Neural progenitor cell (in vitro differentiated cells): Measurements from ENCODE around the gene TAS2R4. TPM values are rescaled to one million over a fixed set of nuclear protein-coding genes. Genes with fewer than 3 reads are reported as not detected.

Source experiments
- DNase-seq: peaks from one replicate; pipeline ENCODE4 v3.0.0-alpha.2; 2016; ENCODE audit warnings: low spot score
- H2AFZ ChIP-seq: fragments of 200-600 bp; sonication (generic); replicated peaks from 2 replicates; pipeline ENCODE4 v1.6.1; 2016; ENCODE audit warnings: antibody characterized with exemption
- H3F3A ChIP-seq: fragments of 200-600 bp; sonication (generic); 2 replicates; pipeline ENCODE4 v1.6.1; 2016; ENCODE audit warnings: antibody characterized with exemption, low read depth
- H3K27ac ChIP-seq: fragments of 200-600 bp; sonication (generic); 2 replicates; pipeline ENCODE4 v1.5.1; 2016; ENCODE audit warnings: mild to moderate bottlenecking
- H3K27me3 ChIP-seq: fragments of 200-600 bp; sonication (generic); 2 replicates; pipeline ENCODE4 v1.6.1; 2016; ENCODE audit warnings: mild to moderate bottlenecking, moderate library complexity
- H3K36me3 ChIP-seq: fragments of 200-600 bp; sonication (generic); 2 replicates; pipeline ENCODE4 v1.5.1; 2016
- H3K4me1 ChIP-seq: fragments of 200-600 bp; sonication (generic); 2 replicates; pipeline ENCODE4 v1.6.1; 2016; ENCODE audit warnings: mixed run types
- H3K4me2 ChIP-seq: fragments of 200-600 bp; sonication (generic); 2 replicates; pipeline ENCODE4 v1.6.1; 2016
- H3K4me3 ChIP-seq: fragments of 200-600 bp; sonication (generic); 2 replicates; pipeline ENCODE4 v1.5.1; 2016
- H3K79me2 ChIP-seq: fragments of 200-600 bp; sonication (generic); 2 replicates; pipeline ENCODE4 v1.6.1; 2016; ENCODE audit warnings: low read depth
- H3K9ac ChIP-seq: fragments of 200-600 bp; sonication (generic); 2 replicates; pipeline ENCODE4 v1.6.1; 2016
- H3K9me3 ChIP-seq: fragments of 200-600 bp; sonication (generic); 2 replicates; pipeline ENCODE4 v1.5.1; 2016; ENCODE audit warnings: low read depth
- H4K20me1 ChIP-seq: fragments of 200-600 bp; sonication (generic); 2 replicates; pipeline ENCODE4 v1.6.1; 2016; ENCODE audit warnings: low read depth
- H3K27ac Mint-ChIP-seq: 3 replicates; pipeline ENCODE4 v1.8.0; 2021; ENCODE audit warnings: mixed read lengths
- H3K27me3 Mint-ChIP-seq: 2 replicates; pipeline ENCODE4 v1.8.0; 2022; ENCODE audit warnings: low read depth, mild to moderate bottlenecking, inconsistent platforms, moderate library complexity, mixed read lengths; ENCODE audit not compliant: insufficient read depth
- H3K36me3 Mint-ChIP-seq: 3 replicates; pipeline ENCODE4 v1.8.0; 2021; ENCODE audit warnings: mixed read lengths
- H3K4me1 Mint-ChIP-seq: 3 replicates; pipeline ENCODE4 v1.8.0; 2021; ENCODE audit warnings: mixed read lengths
- H3K4me3 Mint-ChIP-seq: 3 replicates; pipeline ENCODE4 v1.8.0; 2021; ENCODE audit warnings: mild to moderate bottlenecking, moderate library complexity, mixed read lengths
- H3K9me3 Mint-ChIP-seq: 3 replicates; pipeline ENCODE4 v1.8.0; 2020; ENCODE audit warnings: mixed read lengths
- CTCF ChIP-seq: fragments of 200-600 bp; sonication (generic); IDR thresholded peaks from 2 replicates; pipeline ENCODE4 v1.5.1; 2017; ENCODE audit warnings: antibody characterized with exemption, mild to moderate bottlenecking
- EZH2 ChIP-seq: fragments of 200-600 bp; sonication (generic); IDR thresholded peaks from 2 replicates; pipeline ENCODE4 v1.6.1; 2017; ENCODE audit warnings: antibody characterized with exemption, mild to moderate bottlenecking, moderate library complexity
- EZH2phosphoT487 ChIP-seq: fragments of 200-600 bp; sonication (generic); IDR thresholded peaks from 2 replicates; pipeline ENCODE4 v1.6.1; 2017; ENCODE audit warnings: antibody characterized with exemption
- total RNA-seq: library from RNA; depleted of rRNA; stranded (reverse); fragments of >200 nt; gene quantifications from 2 replicates; pipeline ENCODE4 v1.2.3, GENCODE V29; 2015; ENCODE audit warnings: low replicate concordance

TAS2R4 gene
- total RNA-seq, 1 donor from 2014 or later = 2.8 TPM

- no peak for TF ChIP-seq CTCF
- no peak for TF ChIP-seq EZH2
- TF ChIP-seq EZH2phosphoT487 = no peak
- Mint-ChIP-seq H3K4me3 (peak overlapping the region; percentile 98), H3K27ac (peak overlapping the region; percentile 97), H3K27me3 (peaks cover 2% of the 10 kb centered on the region), H3K36me3 (peaks cover 5% of the 10 kb centered on the region), H3K9me3 (no peaks in the 10 kb centered on the region), H3K4me1 (peaks cover 13% of the 10 kb centered on the region)
- Histone ChIP-seq H3K36me3 (peaks cover 8% of the 10 kb centered on the region), H3K27ac (no peak overlapping the region), H3K4me3 (peak overlapping the region; percentile 97), H3K9me3 (no peaks in the 10 kb centered on the region), H2AFZ (peak overlapping the region; percentile 97), H3F3A (no peaks in the 10 kb centered on the region), H3K4me1 (peaks cover 8% of the 10 kb centered on the region), H3K79me2 (peaks cover 41% of the 10 kb centered on the region), H3K9ac (no peak overlapping the region), H3K4me2 (peak overlapping the region; percentile 85), H4K20me1 (no peaks in the 10 kb centered on the region), H3K27me3 (no peaks in the 10 kb centered on the region)
- DNase-seq = no peak
Measured at GRCh38 chr7:141737118-141737835, 39.2 kb upstream of the TAS2R4 start.

GRCh38 chr7:141737836-141738591 lies 38.5 kb upstream of the TAS2R4 start, which contains the start of gene SSBP1:
SSBP1 (plus strand) TSS chr7:141738358; CDS start chr7:141739167, 809 bp downstream.
- peak within 1 kb of the TSS; percentile 85 for H3K4me2 ChIP-seq
- Mint-ChIP-seq H3K36me3 (peaks cover 9% of the 10 kb centered on the region), H3K9me3 (no peaks in the 10 kb centered on the region), H3K4me3 (peak within 1 kb of the TSS; percentile 98), H3K27ac (peak within 1 kb of the TSS; percentile 97), H3K27me3 (peaks cover 2% of the 10 kb centered on the region), H3K4me1 (peaks cover 13% of the 10 kb centered on the region)
- no peak within 1 kb of the TSS for H3K27ac ChIP-seq
- H3K9ac ChIP-seq = peak within 1 kb of the TSS; percentile 84
- no peaks in the 10 kb centered on the region for H3K27me3 ChIP-seq
- H3K79me2 ChIP-seq = peaks cover 45% of the 10 kb centered on the region
- no peaks in the 10 kb centered on the region for H3F3A ChIP-seq
- H3K36me3 ChIP-seq = peaks cover 8% of the 10 kb centered on the region
- H4K20me1 ChIP-seq = no peaks in the 10 kb centered on the region
- H3K4me1 ChIP-seq = peaks cover 8% of the 10 kb centered on the region
- no peaks in the 10 kb centered on the region for H3K9me3 ChIP-seq
- DNase-seq = peak; percentile 94
- H2AFZ ChIP-seq = peak within 1 kb of the TSS; percentile 97
- TF ChIP-seq CTCF (peak; percentile 77), EZH2 (no peak)
- H3K4me3 ChIP-seq = peak within 1 kb of the TSS; percentile 97

DNA sequence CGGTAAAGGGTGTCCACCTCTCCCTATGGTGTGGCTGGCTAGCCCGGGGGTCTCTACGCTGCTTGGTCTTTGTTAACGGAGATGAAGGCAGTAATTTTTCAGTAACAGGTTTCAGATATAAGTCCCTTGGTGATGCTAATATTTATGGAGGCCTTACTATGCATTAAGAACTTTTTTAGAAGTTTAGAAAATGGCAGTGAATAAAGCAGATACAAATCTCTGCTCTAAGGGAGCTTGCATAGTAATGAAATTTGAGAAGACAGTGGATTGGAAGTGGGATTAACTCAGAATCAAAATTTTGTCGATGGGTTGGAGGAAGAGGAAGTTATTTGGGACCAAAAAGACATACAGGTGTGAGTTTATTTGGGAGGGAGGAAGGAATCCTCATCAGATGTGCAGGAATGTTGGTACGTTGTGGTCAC lies 37.9 kb upstream of the TAS2R4 start:
- no peak for DNase-seq
- Mint-ChIP-seq H3K4me1 (peaks cover 13% of the 10 kb centered on the region), H3K27me3 (peaks cover 2% of the 10 kb centered on the region), H3K4me3 (peak overlapping the region; percentile 98), H3K9me3 (no peaks in the 10 kb centered on the region), H3K27ac (peak overlapping the region; percentile 97), H3K36me3 (peaks cover 13% of the 10 kb centered on the region)
- H3K9me3 ChIP-seq = no peaks in the 10 kb centered on the region
- no peaks in the 10 kb centered on the region for H3F3A ChIP-seq
- H3K4me2 ChIP-seq = peak overlapping the region; percentile 85
- no peak overlapping the region for H3K27ac ChIP-seq
- H3K36me3 ChIP-seq = peaks cover 11% of the 10 kb centered on the region
- peak overlapping the region; percentile 84 for H3K9ac ChIP-seq
- peak overlapping the region; percentile 91 for H2AFZ ChIP-seq
- H4K20me1 ChIP-seq = no peaks in the 10 kb centered on the region
- H3K4me3 ChIP-seq = peak overlapping the region; percentile 97
- H3K4me1 ChIP-seq = peaks cover 8% of the 10 kb centered on the region
- H3K79me2 ChIP-seq = peaks cover 45% of the 10 kb centered on the region
- H3K27me3 ChIP-seq = no peaks in the 10 kb centered on the region
- TF ChIP-seq EZH2phosphoT487 = no peak
- TF ChIP-seq EZH2 = no peak
- TF ChIP-seq CTCF = no peak
